ENCODE data around the gene PRPF18. TPM values are rescaled to one million over a fixed set of nuclear protein-coding genes. Genes with fewer than 3 reads are reported as not detected.

PRPF18 gene
- total and polyA plus RNA-seq, 9 donors = 13.0 to 22.4 (median 18.2) TPM

DNA sequence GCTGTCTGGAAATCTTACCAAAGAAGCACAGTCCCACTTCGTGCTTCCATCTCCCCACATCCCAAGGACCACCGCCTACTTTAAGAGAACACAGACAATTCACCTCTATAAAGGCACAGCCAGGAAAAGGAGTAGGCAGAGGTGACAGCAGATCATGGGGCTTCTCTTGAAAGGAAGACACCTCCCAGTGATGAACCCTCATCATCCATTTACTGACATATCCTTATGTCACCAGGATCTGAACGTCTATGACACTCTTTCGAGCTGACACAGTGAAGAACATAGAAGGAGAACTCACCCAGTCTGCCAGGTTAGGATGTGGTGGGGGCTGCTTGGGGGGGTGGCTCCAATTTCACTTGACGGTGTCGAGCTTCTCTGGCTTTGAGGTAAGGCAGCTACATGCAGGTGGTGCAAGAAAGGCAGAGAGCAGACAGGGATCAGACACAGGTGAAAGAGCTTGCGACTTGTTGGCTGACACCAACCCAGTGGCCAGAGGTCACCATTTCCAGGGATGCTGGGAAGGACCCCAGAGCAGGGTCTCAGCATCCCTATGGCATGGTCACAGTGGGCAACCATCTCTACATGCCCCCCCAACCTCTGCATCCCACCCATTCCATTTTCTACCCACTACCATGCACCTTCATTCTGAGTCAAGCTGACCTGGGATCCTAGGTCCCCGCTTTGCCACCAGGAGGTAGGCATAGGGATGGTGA is 67.5 kb downstream of the PRPF18 start:
- intact Hi-C loops (cut with DNase I) = no loop called here
- H3K27me3 ChIP-seq = no peaks in the 10 kb centered on the region
- no peaks in the 10 kb centered on the region for H3K36me3 ChIP-seq
- no peak overlapping the region for H3K27ac ChIP-seq
- 92 to 98% (median 94%) methylated on average over 8 of the region's 8 CpGs for WGBS, 3 donors
- H3K4me1 ChIP-seq (ENCODE audit: insufficient read depth) = no peaks in the 10 kb centered on the region
- no peaks in the 10 kb centered on the region for H3K9me3 ChIP-seq
- no peak for TF ChIP-seq EP300 (IDR thresholded peaks at IDR 0.05)
- TF ChIP-seq, protein P1, sequence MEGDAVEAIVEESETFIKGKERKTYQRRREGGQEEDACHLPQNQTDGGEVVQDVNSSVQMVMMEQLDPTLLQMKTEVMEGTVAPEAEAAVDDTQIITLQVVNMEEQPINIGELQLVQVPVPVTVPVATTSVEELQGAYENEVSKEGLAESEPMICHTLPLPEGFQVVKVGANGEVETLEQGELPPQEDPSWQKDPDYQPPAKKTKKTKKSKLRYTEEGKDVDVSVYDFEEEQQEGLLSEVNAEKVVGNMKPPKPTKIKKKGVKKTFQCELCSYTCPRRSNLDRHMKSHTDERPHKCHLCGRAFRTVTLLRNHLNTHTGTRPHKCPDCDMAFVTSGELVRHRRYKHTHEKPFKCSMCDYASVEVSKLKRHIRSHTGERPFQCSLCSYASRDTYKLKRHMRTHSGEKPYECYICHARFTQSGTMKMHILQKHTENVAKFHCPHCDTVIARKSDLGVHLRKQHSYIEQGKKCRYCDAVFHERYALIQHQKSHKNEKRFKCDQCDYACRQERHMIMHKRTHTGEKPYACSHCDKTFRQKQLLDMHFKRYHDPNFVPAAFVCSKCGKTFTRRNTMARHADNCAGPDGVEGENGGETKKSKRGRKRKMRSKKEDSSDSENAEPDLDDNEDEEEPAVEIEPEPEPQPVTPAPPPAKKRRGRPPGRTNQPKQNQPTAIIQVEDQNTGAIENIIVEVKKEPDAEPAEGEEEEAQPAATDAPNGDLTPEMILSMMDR (IDR thresholded peaks at IDR 0.05) = no peak
- TF ChIP-seq POLR2A (IDR thresholded peaks at IDR 0.05) = no peak
- no peak overlapping the region for H3K4me3 ChIP-seq
- DNase-seq = no peak

DNA sequence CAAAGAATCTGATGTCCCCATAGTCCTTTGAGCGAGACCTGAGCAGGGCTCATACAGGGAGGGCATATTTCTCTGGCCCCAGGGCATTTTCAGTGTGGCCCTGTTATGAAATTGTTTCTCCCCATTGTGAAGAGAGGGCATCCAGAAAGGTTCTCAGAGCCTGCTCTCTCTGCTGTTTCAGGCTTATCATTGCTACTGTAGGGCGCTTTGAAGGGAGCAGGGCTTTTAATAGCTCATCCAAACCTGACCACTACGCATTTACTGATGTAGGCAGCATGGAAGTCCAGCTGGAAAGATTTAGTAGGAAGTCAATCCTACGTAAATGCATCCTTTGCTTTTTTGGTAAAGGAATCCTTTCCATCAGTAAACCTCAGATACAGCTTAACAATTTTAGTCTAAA is 68.1 kb downstream of the PRPF18 start:
- no peaks in the 10 kb centered on the region for H3K4me1 ChIP-seq (ENCODE audit: insufficient read depth)
- TF ChIP-seq, protein P1 (IDR thresholded peaks at IDR 0.05) = no peak
- TF ChIP-seq EP300 (IDR thresholded peaks at IDR 0.05) = no peak
- no peak for TF ChIP-seq POLR2A (IDR thresholded peaks at IDR 0.05)
- H3K27ac ChIP-seq = no peak overlapping the region
- no peaks in the 10 kb centered on the region for H3K27me3 ChIP-seq
- no peak overlapping the region for H3K4me3 ChIP-seq
- DNase-seq = no peak
- H3K9me3 ChIP-seq = no peaks in the 10 kb centered on the region
- intact Hi-C loops (cut with DNase I) = no loop called here
- no peaks in the 10 kb centered on the region for H3K36me3 ChIP-seq
- 93 to 96% (median 94%) methylated on average over 4 of the region's 4 CpGs for WGBS, 3 donors

DNA sequence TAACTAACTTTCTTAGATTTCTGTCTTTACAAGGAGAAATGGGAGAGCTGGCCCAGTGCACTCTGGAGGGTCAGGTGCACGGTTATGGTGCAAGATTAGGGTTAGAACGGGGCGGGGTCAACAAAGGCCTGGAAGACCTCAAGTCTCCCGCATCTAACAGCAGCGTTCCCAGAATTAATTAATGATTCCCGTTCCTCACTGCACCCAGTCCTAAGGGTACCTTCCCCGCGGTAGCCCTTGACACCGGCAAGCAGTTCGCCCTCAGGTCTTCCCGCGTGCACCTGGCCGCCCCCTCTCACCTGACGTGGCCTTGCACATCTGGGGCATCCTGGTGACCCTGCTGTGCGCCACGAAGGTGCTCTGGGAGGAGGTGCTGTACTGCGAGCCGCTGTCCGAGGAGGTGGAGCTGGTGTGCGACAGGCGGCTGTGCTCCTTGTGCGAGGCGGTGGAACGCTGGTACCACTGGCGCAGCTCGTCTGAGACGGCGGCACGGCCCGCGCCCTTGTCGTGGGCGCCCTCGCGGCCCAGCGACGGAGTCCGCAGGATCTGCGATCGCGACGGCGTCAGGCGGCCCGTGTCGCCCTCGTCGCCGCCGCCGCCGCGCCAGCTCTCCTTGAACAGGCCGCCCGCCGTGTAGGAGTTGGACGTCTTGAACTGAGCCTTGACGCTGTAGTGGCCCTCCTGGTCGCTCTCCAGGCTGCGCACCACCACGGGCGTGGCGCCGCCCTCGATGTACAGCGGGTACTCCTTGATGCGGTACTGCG is 69.8 kb downstream of the PRPF18 start:
- intact Hi-C loops (cut with DNase I) = no loop called here
- H3K27ac ChIP-seq = no peak overlapping the region
- 86 to 90% (median 89%) methylated on average over 65 to 68 of the region's 68 CpGs for WGBS, 3 donors

DNA sequence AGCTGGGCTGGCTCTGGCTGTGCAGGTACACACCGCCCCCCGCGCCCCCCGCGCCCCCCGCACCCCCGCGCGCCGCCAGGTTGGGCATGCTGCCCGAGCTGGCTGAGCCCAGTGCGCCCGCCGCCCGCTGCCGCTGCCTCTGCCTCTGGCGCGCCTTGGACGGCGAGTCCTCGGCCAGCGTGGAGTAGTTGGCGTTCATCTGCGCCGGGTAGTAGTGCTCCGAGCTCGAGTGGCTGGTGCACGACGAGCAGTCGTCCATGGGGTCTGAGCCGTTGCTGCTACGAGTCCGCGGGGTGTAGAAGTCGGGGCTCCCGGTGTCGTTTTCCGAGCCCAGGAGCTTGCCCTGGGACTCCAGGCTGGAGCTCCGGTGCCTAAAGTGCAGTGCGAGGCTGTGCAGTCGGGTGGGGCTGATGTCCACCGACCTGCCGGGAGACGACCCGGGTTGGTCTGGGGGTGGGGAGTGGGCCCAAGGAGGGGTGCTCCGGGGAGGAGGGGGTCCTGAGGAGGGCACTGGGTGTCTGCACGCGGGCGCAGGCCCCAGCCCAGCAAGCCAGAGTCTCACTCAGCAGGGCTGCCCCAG is 70.4 kb downstream of the PRPF18 start:
- Histone ChIP-seq H3K4me1 (ENCODE audit: insufficient read depth) (peaks cover 1% of the 10 kb centered on the region), H3K9me3 (no peaks in the 10 kb centered on the region), H3K27me3 (no peaks in the 10 kb centered on the region), H3K36me3 (no peaks in the 10 kb centered on the region), H3K4me3 (no peak overlapping the region), H3K27ac (no peak overlapping the region)
- DNase-seq = no peak
- no peak for TF ChIP-seq EP300 (IDR thresholded peaks at IDR 0.05)
- TF ChIP-seq POLR2A (IDR thresholded peaks at IDR 0.05) = no peak
- TF ChIP-seq, protein P1 (IDR thresholded peaks at IDR 0.05) = no peak
- intact Hi-C loops (cut with DNase I) = no loop called here
- WGBS, 3 donors = 82 to 86% (median 84%) methylated on average over 15 to 49 of the region's 49 CpGs

More for the DNA sequence above, 69.8 kb downstream of the PRPF18 start:
- Histone ChIP-seq H3K4me1 (ENCODE audit: insufficient read depth) (peaks cover 1% of the 10 kb centered on the region), H3K36me3 (no peaks in the 10 kb centered on the region), H3K27me3 (no peaks in the 10 kb centered on the region), H3K4me3 (no peak overlapping the region), H3K9me3 (no peaks in the 10 kb centered on the region)
- DNase-seq = no peak
- no peak for TF ChIP-seq EP300 (IDR thresholded peaks at IDR 0.05)
- TF ChIP-seq, protein P1 (IDR thresholded peaks at IDR 0.05) = no peak
- no peak for TF ChIP-seq POLR2A (IDR thresholded peaks at IDR 0.05)
